Hepatocyte (in vitro differentiated cells): ENCODE results near the gene HSDL1. TPM values are rescaled to one million over a fixed set of nuclear protein-coding genes. Genes with fewer than 3 reads are reported as not detected.

Source experiments
- DNase-seq: peaks from one replicate; pipeline ENCODE4 v3.0.0-alpha.2; 2016; ENCODE audit warnings: low spot score
- H2AFZ ChIP-seq: fragments of 200-600 bp; sonication (generic); 2 replicates; pipeline ENCODE4 v1.6.0; 2016; ENCODE audit warnings: antibody characterized with exemption, mild to moderate bottlenecking
- H3K27ac ChIP-seq: fragments of 200-600 bp; sonication (generic); 2 replicates; pipeline ENCODE4 v1.5.1; 2016; ENCODE audit warnings: mild to moderate bottlenecking
- H3K27me3 ChIP-seq: fragments of 200-600 bp; sonication (generic); 2 replicates; pipeline ENCODE4 v1.6.1; 2016
- H3K36me3 ChIP-seq: fragments of 200-600 bp; sonication (generic); replicated peaks from 2 replicates; pipeline ENCODE4 v1.5.1; 2016; ENCODE audit warnings: low read depth; ENCODE audit not compliant: insufficient read depth
- H3K4me1 ChIP-seq: fragments of 200-600 bp; sonication (generic); 2 replicates; pipeline ENCODE4 v1.5.1; 2016; ENCODE audit warnings: mild to moderate bottlenecking, moderate library complexity; ENCODE audit not compliant: insufficient read depth
- H3K4me2 ChIP-seq: fragments of 200-600 bp; sonication (generic); 2 replicates; pipeline ENCODE4 v1.6.0; 2016
- H3K4me3 ChIP-seq: fragments of 200-600 bp; sonication (generic); 2 replicates; pipeline ENCODE4 v1.5.1; 2016; ENCODE audit warnings: mild to moderate bottlenecking
- H3K79me2 ChIP-seq: fragments of 200-600 bp; sonication (generic); 2 replicates; pipeline ENCODE4 v1.6.0; 2017; ENCODE audit warnings: mild to moderate bottlenecking
- H3K9me2 ChIP-seq: fragments of 200-600 bp; sonication (generic); replicated peaks from 2 replicates; pipeline ENCODE4 v1.6.0; 2017; ENCODE audit warnings: mild to moderate bottlenecking; ENCODE audit not compliant: insufficient read depth
- H3K9me3 ChIP-seq: fragments of 200-600 bp; sonication (generic); 2 replicates; pipeline ENCODE4 v1.5.1; 2016; ENCODE audit warnings: low read depth, mild to moderate bottlenecking
- H4K20me1 ChIP-seq: fragments of 200-600 bp; sonication (generic); 2 replicates; pipeline ENCODE4 v1.6.0; 2016; ENCODE audit warnings: mild to moderate bottlenecking; ENCODE audit not compliant: insufficient read depth, poor library complexity, severe bottlenecking
- CTCF ChIP-seq: fragments of 200-600 bp; sonication (generic); IDR thresholded peaks from 2 replicates; pipeline ENCODE4 v1.5.1; 2016; ENCODE audit warnings: antibody characterized with exemption, mild to moderate bottlenecking; ENCODE audit not compliant: poor library complexity
- EZH2 ChIP-seq: fragments of 200-600 bp; sonication (generic); IDR thresholded peaks from 2 replicates; pipeline ENCODE4 v1.6.1; 2016; ENCODE audit warnings: antibody characterized with exemption, mild to moderate bottlenecking, borderline replicate concordance
- EZH2phosphoT487 ChIP-seq: fragments of 200-600 bp; sonication (generic); IDR thresholded peaks from one replicate; pipeline ENCODE4 v1.6.1; 2018; ENCODE audit warnings: antibody characterized with exemption, mild to moderate bottlenecking, low read depth, moderate library complexity; ENCODE audit not compliant: unreplicated experiment, severe bottlenecking
- WGBS: methylation state at CpG from one replicate; pipeline ENCODE4 v1.1.6; 2016; ENCODE audit warnings: low lambda C conversion rate; ENCODE audit errors: missing lambda C conversion rate; 5-methylcytosine and 5-hydroxymethylcytosine counted together
- polyA plus RNA-seq: library from polyadenylated mRNA; unstranded; fragments of >200 nt; fragmentation: Nextera tagmentation; extraction: Ambion mirVana; gene quantifications from 2 replicates; pipeline ENCODE4 v1.2.1, GENCODE V29; 2016
- total RNA-seq: library from RNA; depleted of rRNA; stranded (reverse); fragments of >200 nt; gene quantifications from 2 replicates; pipeline ENCODE4 v1.2.3, GENCODE V29; 2014

Gene HSDL1
- total and polyA plus RNA-seq, 2 experiments from 2014 or later = 14.3 to 24.9 TPM

GRCh38 chr16:84166796-84167695 is 22.1 kb upstream of the HSDL1 start:
- H3K4me2 ChIP-seq = no peak overlapping the region
- no peaks in the 10 kb centered on the region for H3K79me2 ChIP-seq
- H3K27me3 ChIP-seq = no peaks in the 10 kb centered on the region
- H3K4me1 ChIP-seq = no peaks in the 10 kb centered on the region
- no peak overlapping the region for H3K4me3 ChIP-seq
- H3K9me2 ChIP-seq = no peaks in the 10 kb centered on the region
- WGBS = 80% methylated on average over 13 of the region's 13 CpGs
- H4K20me1 ChIP-seq = no peaks in the 10 kb centered on the region
- no peak overlapping the region for H3K27ac ChIP-seq
- no peaks in the 10 kb centered on the region for H3K9me3 ChIP-seq
- no peak for TF ChIP-seq EZH2phosphoT487
- no peaks in the 10 kb centered on the region for H3K36me3 ChIP-seq
- DNase-seq = no peak
- no peak overlapping the region for H2AFZ ChIP-seq

- DNase-seq = no peak
- Histone ChIP-seq H2AFZ (no peak overlapping the region), H3K9me2 (no peaks in the 10 kb centered on the region), H3K4me1 (no peaks in the 10 kb centered on the region), H3K4me3 (no peak overlapping the region), H3K79me2 (no peaks in the 10 kb centered on the region), H4K20me1 (no peaks in the 10 kb centered on the region), H3K4me2 (no peak overlapping the region), H3K27ac (no peak overlapping the region), H3K9me3 (no peaks in the 10 kb centered on the region), H3K27me3 (no peaks in the 10 kb centered on the region), H3K36me3 (no peaks in the 10 kb centered on the region)
- TF ChIP-seq EZH2phosphoT487 (no peak), CTCF (no peak), EZH2 (no peak)
- WGBS = 75% methylated on average over 7 of the region's 7 CpGs
These were observed 20.8 kb upstream of the HSDL1 start for GRCh38 chr16:84165746-84166145.

GRCh38 chr16:84161801-84162200 is 16.8 kb upstream of the HSDL1 start:
- Histone ChIP-seq H3K4me2 (no peak overlapping the region), H3K4me3 (no peak overlapping the region), H2AFZ (no peak overlapping the region), H3K79me2 (no peaks in the 10 kb centered on the region), H3K27me3 (peaks cover 3% of the 10 kb centered on the region), H3K9me2 (no peaks in the 10 kb centered on the region), H3K27ac (no peak overlapping the region), H3K9me3 (no peaks in the 10 kb centered on the region), H4K20me1 (no peaks in the 10 kb centered on the region), H3K36me3 (no peaks in the 10 kb centered on the region), H3K4me1 (no peaks in the 10 kb centered on the region)
- DNase-seq = no peak
- no peak for TF ChIP-seq EZH2
- no peak for TF ChIP-seq EZH2phosphoT487
- TF ChIP-seq CTCF = no peak
- WGBS = 65% methylated on average over 3 of the region's 3 CpGs

- H3K79me2 ChIP-seq = no peaks in the 10 kb centered on the region
- H3K36me3 ChIP-seq = no peaks in the 10 kb centered on the region
- no peaks in the 10 kb centered on the region for H3K4me1 ChIP-seq
- no peak for DNase-seq
- no peak for TF ChIP-seq CTCF
- TF ChIP-seq EZH2phosphoT487 = no peak
- 77% methylated on average over 10 of the region's 10 CpGs for WGBS
- H3K9me3 ChIP-seq = no peaks in the 10 kb centered on the region
- no peak overlapping the region for H3K4me3 ChIP-seq
- no peak overlapping the region for H3K4me2 ChIP-seq
- no peaks in the 10 kb centered on the region for H4K20me1 ChIP-seq
- no peaks in the 10 kb centered on the region for H3K9me2 ChIP-seq
- no peak overlapping the region for H3K27ac ChIP-seq
- H3K27me3 ChIP-seq = peaks cover 3% of the 10 kb centered on the region
- H2AFZ ChIP-seq = no peak overlapping the region
These were observed 16.1 kb upstream of the HSDL1 start for GRCh38 chr16:84161037-84161436.
